ENCODE measurements around the gene TTLL3. TPM values are rescaled to one million over a fixed set of nuclear protein-coding genes. Genes with fewer than 3 reads are reported as not detected.

TTLL3 gene
- total and polyA plus RNA-seq, 2 donors (not counting 1 experiment from before 2014, with no cell fraction given): 84.5 to 168 TPM

- H3K4me1 ChIP-seq (ENCODE audit: control insufficient read depth in 2 of 2, insufficient read depth in 2 of 2, low read length in 2 of 2): no peaks in the 10 kb centered on the region
- no peaks in the 10 kb centered on the region for H4K20me1 ChIP-seq (ENCODE audit: control insufficient read depth, insufficient read depth, low read length, poor library complexity, severe bottlenecking)
- ATAC-seq (ENCODE audit: low read depth) (no peak), DNase-seq (no peak)
- H3K27ac ChIP-seq (ENCODE audit: low read length in 2 of 2): no peak overlapping the region
- Mint-ChIP-seq H3K9me3 (ENCODE audit: insufficient read depth) (no peaks in the 10 kb centered on the region), H3K4me3 (no peak overlapping the region), H3K27me3 (no peaks in the 10 kb centered on the region), H3K27ac (no peak overlapping the region), H3K4me1 (no peaks in the 10 kb centered on the region)
- no peak overlapping the region for H3K9ac ChIP-seq (ENCODE audit: low read length)
- CTCF ChIA-PET: interaction anchor here (1.4 kb wide), 1 partner anchor 19 kb away, joined by 3 read pairs; no protein-coding TSS in a partner anchor
- 97% methylated on average over 7 of the region's 8 CpGs for WGBS (ENCODE audit: insufficient coverage)
- TF ChIP-seq EZH2 (IDR thresholded peaks at IDR 0.05; ENCODE audit: borderline replicate concordance, insufficient read depth, low read depth, low read length, poor library complexity, severe bottlenecking) (no peak), CTCF (IDR thresholded peaks at IDR 0.05) (no peak)
- H2AFZ ChIP-seq (ENCODE audit: insufficient read depth, low read depth, low read length, poor library complexity, severe bottlenecking): no peak overlapping the region
- H3K27me3 ChIP-seq (replicated peaks in 1 of 4; ENCODE audit: control extremely low read depth in 1 of 4, control insufficient read depth in 3 of 4, insufficient read depth in 4 of 4, low read length in 3 of 4): no peaks in the 10 kb centered on the region
- no peak overlapping the region for H3K4me2 ChIP-seq (replicated peaks; ENCODE audit: low read depth, low read length, poor library complexity, severe bottlenecking)
- H3K4me3 ChIP-seq (ENCODE audit: control extremely low read depth in 1 of 5, extremely low read depth in 1 of 5, insufficient read depth in 1 of 5, low read depth in 2 of 5, low read length in 4 of 5): no peak overlapping the region
- intact Hi-C loops (cut with micrococcal nuclease): no loop called here
- H3K9me3 ChIP-seq (ENCODE audit: control extremely low read depth in 1 of 3, control insufficient read depth in 2 of 3, insufficient read depth in 1 of 3, low read length in 2 of 3): peaks cover 0 to 3% (median 0%) of the 10 kb centered on the region in 3 donors
- POLR2A ChIA-PET: no interaction called here
- H3K79me2 ChIP-seq (ENCODE audit: control insufficient read depth, insufficient read depth, low read length): no peaks in the 10 kb centered on the region
- H3K36me3 ChIP-seq (replicated peaks in 1 of 2; ENCODE audit: control extremely low read depth in 1 of 2, control insufficient read depth in 1 of 2, extremely low read depth in 1 of 2, insufficient read depth in 2 of 2, low read length in 1 of 2): peaks cover 5 to 23% of the 10 kb centered on the region in 2 experiments
Measured at GRCh38 chr3:9762871-9763270, 47.2 kb upstream of the TTLL3 start.

- no peaks in the 10 kb centered on the region for H3K9me3 ChIP-seq (ENCODE audit: control extremely low read depth in 1 of 3, control insufficient read depth in 2 of 3, insufficient read depth in 1 of 3, low read length in 2 of 3)
- H3K27me3 ChIP-seq (replicated peaks in 1 of 4; ENCODE audit: control extremely low read depth in 1 of 4, control insufficient read depth in 3 of 4, insufficient read depth in 4 of 4, low read length in 3 of 4): peaks cover 0 to 12% (median 2%) of the 10 kb centered on the region in 4 experiments
- H3K9ac ChIP-seq (ENCODE audit: low read length): no peak overlapping the region
- 100% methylated on average over 4 of the region's 4 CpGs for WGBS (ENCODE audit: insufficient coverage)
- H3K4me1 ChIP-seq (ENCODE audit: control insufficient read depth in 2 of 2, insufficient read depth in 2 of 2, low read length in 2 of 2): peaks cover 17 to 18% of the 10 kb centered on the region in 2 donors
- no peaks in the 10 kb centered on the region for H3K9me3 Mint-ChIP-seq (ENCODE audit: insufficient read depth)
- no peaks in the 10 kb centered on the region for H4K20me1 ChIP-seq (ENCODE audit: control insufficient read depth, insufficient read depth, low read length, poor library complexity, severe bottlenecking)
- H3K36me3 ChIP-seq (replicated peaks in 1 of 2; ENCODE audit: control extremely low read depth in 1 of 2, control insufficient read depth in 1 of 2, extremely low read depth in 1 of 2, insufficient read depth in 2 of 2, low read length in 1 of 2): peaks cover under 1 to 2% of the 10 kb centered on the region in 2 experiments
- H3K4me2 ChIP-seq (replicated peaks; ENCODE audit: low read depth, low read length, poor library complexity, severe bottlenecking): no peak overlapping the region
- no peak for TF ChIP-seq EZH2 (IDR thresholded peaks at IDR 0.05; ENCODE audit: borderline replicate concordance, insufficient read depth, low read depth, low read length, poor library complexity, severe bottlenecking)
- no peak for TF ChIP-seq CTCF (IDR thresholded peaks at IDR 0.05)
- intact Hi-C loops (cut with micrococcal nuclease): no loop called here
- H3K27ac Mint-ChIP-seq: no peak overlapping the region
- peaks cover 20% of the 10 kb centered on the region for H3K4me1 Mint-ChIP-seq
- no peak overlapping the region for H3K4me3 ChIP-seq (ENCODE audit: control extremely low read depth in 1 of 5, extremely low read depth in 1 of 5, insufficient read depth in 1 of 5, low read depth in 2 of 5, low read length in 4 of 5)
- no peak for ATAC-seq (ENCODE audit: low read depth)
- POLR2A ChIA-PET: no interaction called here
- no peak overlapping the region for H3K27ac ChIP-seq (ENCODE audit: low read length in 2 of 2)
- H3K79me2 ChIP-seq (ENCODE audit: control insufficient read depth, insufficient read depth, low read length): no peaks in the 10 kb centered on the region
- no peak overlapping the region for H2AFZ ChIP-seq (ENCODE audit: insufficient read depth, low read depth, low read length, poor library complexity, severe bottlenecking)
- peaks cover 5% of the 10 kb centered on the region for H3K27me3 Mint-ChIP-seq
- no peak for DNase-seq
- CTCF ChIA-PET: no interaction called here
- H3K4me3 Mint-ChIP-seq: no peak overlapping the region
Measured at GRCh38 chr3:9765865-9766264, 44.2 kb upstream of the TTLL3 start.
